Uterus (tissue), 2 donors: Measurements from ENCODE around the gene KAT7.
A peak's percentile ranks its signal among the peaks of the same experiment; 100 is the strongest.

ENCODE experiments used
- CTCF ChIP-seq, 4 experiments: fragments of 200-600 bp in 2 of 4; fragments of 450-650 bp in 2 of 4; sonication (generic) in 2 of 4; IDR thresholded peaks; one replicate each; pipeline ENCODE4 v1.5.1; 2016 to 2019; ENCODE audit warnings: antibody characterized with exemption in 4 of 4, mild to moderate bottlenecking in 2 of 4, moderate library complexity in 1 of 4
- POLR2A ChIP-seq, 2 donors: fragments of 450-650 bp; IDR thresholded peaks; one replicate each; pipeline ENCODE4 v1.6.1; 2016; ENCODE audit warnings: antibody characterized with exemption in 2 of 2, mild to moderate bottlenecking in 1 of 2, moderate library complexity in 1 of 2

GRCh38 chr17:49880291-49881053 is 92.0 kb downstream of the KAT7 start:
- TF ChIP-seq CTCF (IDR thresholded peaks at IDR 0.05) (peak; percentile 79 to 99 (median 90)), POLR2A (IDR thresholded peaks at IDR 0.05) (no peak)
